K562 (cell line): ENCODE measurements around the gene SLC25A1. TPM values are rescaled to one million over a fixed set of nuclear protein-coding genes. Genes with fewer than 3 reads are reported as not detected.

Experiments
- CEBPG ChIP-seq, 3 experiments: fragments of 200-800 bp in 1 of 3; sonication (Bioruptor generic) in 1 of 3; sonication (generic) in 1 of 3; formaldehyde crosslinking in 1 of 3; IDR thresholded peaks in 2 of 3; conservative IDR thresholded peaks in 1 of 3; 2 replicates each; pipeline versions ENCODE4 v1.6.1 to v1.8.0; 2016 to 2022; ENCODE audit warnings: missing compliant biosample characterization in 2 of 3, missing genetic modification characterization in 2 of 3, mild to moderate bottlenecking in 1 of 3, missing genetic modification reagents in 1 of 3
- CSDE1 ChIP-seq, 2 experiments: fragments of 450-650 bp; IDR thresholded peaks; 2 replicates each; pipeline ENCODE4 v1.6.1; 2016; ENCODE audit warnings: mild to moderate bottlenecking in 1 of 2
- FOXP1 ChIP-seq: sonication (generic); formaldehyde crosslinking; IDR thresholded peaks from 2 replicates; pipeline ENCODE4 v1.8.0; 2022; ENCODE audit warnings: mild to moderate bottlenecking, missing genetic modification reagents
- GTF2E2 ChIP-seq: fragments of 200-800 bp; sonication (Bioruptor generic); IDR thresholded peaks from 2 replicates; pipeline ENCODE4 v1.6.1; 2016; ENCODE audit warnings: missing genetic modification characterization, missing compliant biosample characterization
- MAZ ChIP-seq, 2 experiments: fragments of 450-650 bp in 1 of 2; sonication (generic) in 1 of 2; formaldehyde crosslinking; IDR thresholded peaks in 1 of 2; conservative IDR thresholded peaks in 1 of 2; 2 replicates each; pipeline versions ENCODE4 v1.4.0 to v1.5.0; 2020; ENCODE audit warnings: mild to moderate bottlenecking in 1 of 2, missing genetic modification reagents in 1 of 2
- MCM3 ChIP-seq: fragments of 450-650 bp; IDR thresholded peaks from 2 replicates; pipeline ENCODE4 v1.6.1; 2016
- NONO ChIP-seq, 2 experiments: fragments of 200-400 bp in 1 of 2; fragments of 450-650 bp in 1 of 2; formaldehyde crosslinking in 1 of 2; IDR thresholded peaks; 2 replicates each; pipeline ENCODE4 v1.6.1; 2017; ENCODE audit warnings: low read depth in 2 of 2, mild to moderate bottlenecking in 2 of 2, moderate library complexity in 2 of 2, low read length in 1 of 2
- NUFIP1 ChIP-seq: fragments of 450-650 bp; IDR thresholded peaks from 2 replicates; pipeline ENCODE4 v1.6.1; 2018; ENCODE audit not compliant: partially characterized antibody
- TRIM28 ChIP-seq: fragments of 450-650 bp; IDR thresholded peaks from 2 replicates; pipeline ENCODE4 v1.6.1; 2017
- ZBTB7A ChIP-seq: IDR thresholded peaks from 2 replicates; pipeline ENCODE4 v1.6.1; 2011; ENCODE audit warnings: low read depth, mild to moderate bottlenecking, low read length, moderate library complexity, borderline replicate concordance; ENCODE audit not compliant: control insufficient read depth
- ZBTB8A ChIP-seq: fragments of 450-650 bp; IDR thresholded peaks from 2 replicates; pipeline ENCODE4 v1.6.1; 2018; ENCODE audit warnings: mild to moderate bottlenecking, moderate library complexity; ENCODE audit not compliant: partially characterized antibody
- ZNF282 ChIP-seq: sonication (generic); formaldehyde crosslinking; IDR thresholded peaks from 2 replicates; pipeline ENCODE4 v1.8.1; 2023; ENCODE audit warnings: missing genetic modification reagents
- ZNF583 ChIP-seq: fragments of 250-450 bp; sonication (Bioruptor Pico); IDR thresholded peaks from 2 replicates; pipeline ENCODE4 v1.4.0; 2020
- polyA plus RNA-seq, 8 experiments: library from polyadenylated mRNA; depleted of rRNA in 4 of 8; stranded (reverse) in 5 of 8; unstranded in 3 of 8; fragments of >200 nt; fragmentation: Nextera tagmentation in 2 of 8; fragmentation: Illumina TruSeq in 1 of 8; extraction: Ambion mirVana in 2 of 8; extraction: Trizol in 1 of 8; gene quantifications; 2 replicates each; pipeline versions ENCODE4 v1.2.1 to v1.2.3, GENCODE V29; 2011 to 2014; ENCODE audit warnings: inconsistent platforms in 1 of 8, missing spikeins in 1 of 8
- total RNA-seq, 7 experiments: library from RNA; depleted of rRNA in 6 of 7; stranded (reverse); fragments of >200 nt in 6 of 7; fragmentation: Illumina TruSeq in 2 of 7; extraction: Trizol in 2 of 7; gene quantifications; 2 replicates each; pipeline versions ENCODE4 v1.2.1 to v1.2.3, GENCODE V29; 2011 to 2021; ENCODE audit warnings: low replicate concordance in 1 of 7
- TF ChIP-seq, protein P1 (sequence below): fragments of 450-650 bp; IDR thresholded peaks from 2 replicates; pipeline ENCODE4 v1.6.1; 2016; ENCODE audit warnings: antibody characterized with exemption
- TF ChIP-seq, protein P2 (sequence below): fragments of 250-450 bp; sonication (Bioruptor Pico); IDR thresholded peaks from 2 replicates; pipeline ENCODE4 v1.4.0; 2020; ENCODE audit warnings: mild to moderate bottlenecking, moderate library complexity
- TF ChIP-seq, protein P3 (sequence below), 2 experiments: fragments of 450-650 bp; IDR thresholded peaks; 2 replicates each; pipeline ENCODE4 v1.6.1; 2018; ENCODE audit warnings: mild to moderate bottlenecking in 2 of 2, low read depth in 1 of 2; ENCODE audit not compliant: partially characterized antibody in 2 of 2
- TF ChIP-seq, protein P4 (sequence below): fragments of 250-450 bp; sonication (Bioruptor Pico); IDR thresholded peaks from 2 replicates; pipeline ENCODE4 v1.8.0; 2021; ENCODE audit warnings: moderate library complexity, mild to moderate bottlenecking, inconsistent platforms
- TF ChIP-seq, protein P5 (sequence below): fragments of 250-450 bp; sonication (Bioruptor Pico); IDR thresholded peaks from 2 replicates; pipeline ENCODE4 v1.8.0; 2022; ENCODE audit warnings: moderate library complexity, mild to moderate bottlenecking, inconsistent platforms

Gene SLC25A1
- total and polyA plus RNA-seq, 9 of the 15 experiments (the other 6 are each of a cell fraction or from before 2014, with no cell fraction given), result 11.0 to 408 (median 110) TPM

DNA sequence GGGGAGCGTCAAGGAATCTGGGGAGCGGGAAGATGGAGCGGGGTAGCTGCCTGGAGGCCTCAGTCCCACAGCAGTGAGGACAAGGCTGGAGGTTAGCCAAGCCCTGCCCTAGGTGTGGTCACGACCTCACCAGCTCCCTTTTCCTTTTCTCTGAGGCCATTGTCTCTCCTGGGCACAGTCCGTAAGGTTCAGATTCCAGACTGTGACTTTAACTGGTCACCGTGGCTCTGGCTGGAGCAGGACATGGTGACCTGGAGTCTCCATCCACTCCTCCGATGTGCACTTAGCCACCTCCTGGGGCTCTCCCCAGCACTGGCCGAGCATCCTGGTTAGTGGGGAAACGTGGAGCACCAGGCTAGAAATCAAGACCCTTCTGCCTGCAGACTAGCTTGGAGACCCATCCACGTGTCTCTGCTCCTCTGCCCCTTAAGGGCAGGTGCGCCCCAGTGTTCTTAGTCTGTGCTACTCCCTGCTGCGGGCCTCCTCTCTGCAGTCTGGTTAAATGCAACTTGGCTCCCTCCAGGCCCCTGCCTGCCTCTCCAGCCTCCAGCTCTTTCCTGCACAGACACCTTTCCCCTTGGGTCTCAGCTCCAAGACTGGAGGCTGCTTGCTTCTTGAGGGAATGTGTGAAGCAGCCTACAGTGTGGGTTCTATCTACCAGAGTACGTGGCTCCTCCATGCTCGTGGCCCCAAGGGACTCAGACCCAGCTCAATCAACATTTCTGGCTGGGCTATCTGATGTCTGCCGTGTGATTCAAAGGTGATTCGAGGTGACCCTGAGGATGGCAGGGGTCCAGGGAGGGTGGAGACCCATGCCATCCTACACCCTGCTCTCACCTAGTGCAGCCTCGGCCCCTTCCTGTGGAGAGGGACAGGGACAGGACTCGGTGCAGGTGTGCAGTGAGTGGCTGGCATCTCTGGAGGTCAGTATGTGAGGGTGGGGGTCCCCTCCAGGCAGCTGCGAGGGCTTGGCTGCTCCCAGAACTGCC lies 5.2 kb downstream of the SLC25A1 start (continued):
- TF ChIP-seq, protein P1, sequence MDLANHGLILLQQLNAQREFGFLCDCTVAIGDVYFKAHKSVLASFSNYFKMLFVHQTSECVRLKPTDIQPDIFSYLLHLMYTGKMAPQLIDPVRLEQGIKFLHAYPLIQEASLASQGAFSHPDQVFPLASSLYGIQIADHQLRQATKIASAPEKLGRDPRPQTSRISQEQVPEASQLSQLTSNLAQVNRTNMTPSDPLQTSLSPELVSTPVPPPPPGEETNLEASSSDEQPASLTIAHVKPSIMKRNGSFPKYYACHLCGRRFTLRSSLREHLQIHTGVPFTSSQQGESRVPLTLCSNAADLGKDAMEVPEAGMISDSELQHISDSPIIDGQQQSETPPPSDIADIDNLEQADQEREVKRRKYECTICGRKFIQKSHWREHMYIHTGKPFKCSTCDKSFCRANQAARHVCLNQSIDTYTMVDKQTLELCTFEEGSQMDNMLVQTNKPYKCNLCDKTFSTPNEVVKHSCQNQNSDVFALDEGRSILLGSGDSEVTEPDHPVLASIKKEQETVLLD, result no peak
- TF ChIP-seq GTF2E2 (tag) (no peak), ZBTB8A (no peak), MAZ (CRISPR knock-in tag; conservative IDR thresholded peaks at IDR 0.05 in 1 of 2, IDR thresholded peaks at IDR 0.05 in 1 of 2) (peak in 1 of 2 experiments; percentile 24; a peak in 1 of 4 replicates), MCM3 (no peak), FOXP1 (no peak), ZBTB7A (no peak), ZNF583 (CRISPR knock-in tag) (no peak), CEBPG (CRISPR knock-in tag; IDR thresholded peaks at IDR 0.05) (no peak), CEBPG (tag; conservative IDR thresholded peaks at IDR 0.05 in 1 of 2, IDR thresholded peaks at IDR 0.05 in 1 of 2) (no peak), ZNF282 (CRISPR knock-in tag) (no peak), CSDE1 (IDR thresholded peaks at IDR 0.05) (no peak), TRIM28 (no peak), NONO (IDR thresholded peaks at IDR 0.05; ENCODE audit: low read depth in 2 of 2, low read length in 1 of 2) (no peak), NUFIP1 (no peak)
- TF ChIP-seq, protein P2, sequence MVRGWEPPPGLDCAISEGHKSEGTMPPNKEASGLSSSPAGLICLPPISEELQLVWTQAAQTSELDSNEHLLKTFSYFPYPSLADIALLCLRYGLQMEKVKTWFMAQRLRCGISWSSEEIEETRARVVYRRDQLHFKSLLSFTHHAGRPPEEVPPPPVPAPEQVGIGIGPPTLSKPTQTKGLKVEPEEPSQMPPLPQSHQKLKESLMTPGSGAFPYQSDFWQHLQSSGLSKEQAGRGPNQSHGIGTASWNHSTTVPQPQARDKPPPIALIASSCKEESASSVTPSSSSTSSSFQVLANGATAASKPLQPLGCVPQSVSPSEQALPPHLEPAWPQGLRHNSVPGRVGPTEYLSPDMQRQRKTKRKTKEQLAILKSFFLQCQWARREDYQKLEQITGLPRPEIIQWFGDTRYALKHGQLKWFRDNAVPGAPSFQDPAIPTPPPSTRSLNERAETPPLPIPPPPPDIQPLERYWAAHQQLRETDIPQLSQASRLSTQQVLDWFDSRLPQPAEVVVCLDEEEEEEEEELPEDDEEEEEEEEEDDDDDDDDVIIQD (CRISPR knock-in tag), result no peak
- TF ChIP-seq, protein P3, sequence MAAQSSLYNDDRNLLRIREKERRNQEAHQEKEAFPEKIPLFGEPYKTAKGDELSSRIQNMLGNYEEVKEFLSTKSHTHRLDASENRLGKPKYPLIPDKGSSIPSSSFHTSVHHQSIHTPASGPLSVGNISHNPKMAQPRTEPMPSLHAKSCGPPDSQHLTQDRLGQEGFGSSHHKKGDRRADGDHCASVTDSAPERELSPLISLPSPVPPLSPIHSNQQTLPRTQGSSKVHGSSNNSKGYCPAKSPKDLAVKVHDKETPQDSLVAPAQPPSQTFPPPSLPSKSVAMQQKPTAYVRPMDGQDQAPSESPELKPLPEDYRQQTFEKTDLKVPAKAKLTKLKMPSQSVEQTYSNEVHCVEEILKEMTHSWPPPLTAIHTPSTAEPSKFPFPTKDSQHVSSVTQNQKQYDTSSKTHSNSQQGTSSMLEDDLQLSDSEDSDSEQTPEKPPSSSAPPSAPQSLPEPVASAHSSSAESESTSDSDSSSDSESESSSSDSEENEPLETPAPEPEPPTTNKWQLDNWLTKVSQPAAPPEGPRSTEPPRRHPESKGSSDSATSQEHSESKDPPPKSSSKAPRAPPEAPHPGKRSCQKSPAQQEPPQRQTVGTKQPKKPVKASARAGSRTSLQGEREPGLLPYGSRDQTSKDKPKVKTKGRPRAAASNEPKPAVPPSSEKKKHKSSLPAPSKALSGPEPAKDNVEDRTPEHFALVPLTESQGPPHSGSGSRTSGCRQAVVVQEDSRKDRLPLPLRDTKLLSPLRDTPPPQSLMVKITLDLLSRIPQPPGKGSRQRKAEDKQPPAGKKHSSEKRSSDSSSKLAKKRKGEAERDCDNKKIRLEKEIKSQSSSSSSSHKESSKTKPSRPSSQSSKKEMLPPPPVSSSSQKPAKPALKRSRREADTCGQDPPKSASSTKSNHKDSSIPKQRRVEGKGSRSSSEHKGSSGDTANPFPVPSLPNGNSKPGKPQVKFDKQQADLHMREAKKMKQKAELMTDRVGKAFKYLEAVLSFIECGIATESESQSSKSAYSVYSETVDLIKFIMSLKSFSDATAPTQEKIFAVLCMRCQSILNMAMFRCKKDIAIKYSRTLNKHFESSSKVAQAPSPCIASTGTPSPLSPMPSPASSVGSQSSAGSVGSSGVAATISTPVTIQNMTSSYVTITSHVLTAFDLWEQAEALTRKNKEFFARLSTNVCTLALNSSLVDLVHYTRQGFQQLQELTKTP (IDR thresholded peaks at IDR 0.05; ENCODE audit: low read depth in 1 of 2, partially characterized antibody in 2 of 2), result no peak
- TF ChIP-seq, protein P4, sequence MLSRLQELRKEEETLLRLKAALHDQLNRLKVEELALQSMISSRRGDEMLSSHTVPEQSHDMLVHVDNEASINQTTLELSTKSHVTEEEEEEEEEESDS (CRISPR knock-in tag), result no peak
- TF ChIP-seq, protein P5, sequence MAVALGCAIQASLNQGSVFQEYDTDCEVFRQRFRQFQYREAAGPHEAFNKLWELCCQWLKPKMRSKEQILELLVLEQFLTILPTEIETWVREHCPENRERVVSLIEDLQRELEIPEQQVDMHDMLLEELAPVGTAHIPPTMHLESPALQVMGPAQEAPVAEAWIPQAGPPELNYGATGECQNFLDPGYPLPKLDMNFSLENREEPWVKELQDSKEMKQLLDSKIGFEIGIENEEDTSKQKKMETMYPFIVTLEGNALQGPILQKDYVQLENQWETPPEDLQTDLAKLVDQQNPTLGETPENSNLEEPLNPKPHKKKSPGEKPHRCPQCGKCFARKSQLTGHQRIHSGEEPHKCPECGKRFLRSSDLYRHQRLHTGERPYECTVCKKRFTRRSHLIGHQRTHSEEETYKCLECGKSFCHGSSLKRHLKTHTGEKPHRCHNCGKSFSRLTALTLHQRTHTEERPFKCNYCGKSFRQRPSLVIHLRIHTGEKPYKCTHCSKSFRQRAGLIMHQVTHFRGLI (CRISPR knock-in tag), result no peak
